Body of pancreas (tissue), 4 donors: ENCODE measurements around the gene KIF26A. TPM values are rescaled to one million over a fixed set of nuclear protein-coding genes. Genes with fewer than 3 reads are reported as not detected.

Experiments
- ATAC-seq: fragments of 150-250 bp; one replicate; pipeline ENCODE4 v1.9.1; 2016
- DNase-seq, 4 donors: peaks; one replicate each; pipeline ENCODE4 v3.0.0-alpha.2; 2019
- H3K27ac ChIP-seq, 4 donors: fragments of 200-600 bp; sonication (generic); 1 replicate in 3 of 4; 2 replicates in 1 of 4; pipeline versions ENCODE4 v1.5.1 to v1.6.1; 2016 to 2019; ENCODE audit warnings: mild to moderate bottlenecking in 1 of 4, mixed read lengths in 1 of 4, moderate library complexity in 1 of 4
- H3K27me3 ChIP-seq, 2 donors: fragments of 200-600 bp; sonication (generic); one replicate each; pipeline ENCODE4 v1.6.0; 2016; ENCODE audit warnings: mild to moderate bottlenecking in 1 of 2
- H3K36me3 ChIP-seq, 2 donors: fragments of 200-600 bp; sonication (generic); replicated peaks in 1 of 2; 2 replicates each; pipeline ENCODE4 v1.5.1; 2016; ENCODE audit warnings: low read depth in 2 of 2; ENCODE audit not compliant: insufficient read depth in 1 of 2
- H3K4me1 ChIP-seq: fragments of 200-600 bp; sonication (generic); one replicate; pipeline ENCODE4 v1.6.0; 2016
- H3K4me3 ChIP-seq, 2 donors: fragments of 200-600 bp; sonication (generic); 1 replicate in 1 of 2; 2 replicates in 1 of 2; pipeline ENCODE4 v1.5.1; 2016 to 2019
- H3K9me3 ChIP-seq, 3 donors: fragments of 200-600 bp; sonication (generic); 1 replicate in 2 of 3; 2 replicates in 1 of 3; pipeline ENCODE4 v1.5.1; 2016
- CTCF ChIP-seq, 7 experiments: fragments of 450-650 bp in 4 of 7; fragments of 200-600 bp in 3 of 7; sonication (generic) in 3 of 7; IDR thresholded peaks; one replicate each; pipeline ENCODE4 v1.5.1; 2016 to 2019; ENCODE audit warnings: antibody characterized with exemption in 7 of 7
- POLR2A ChIP-seq, 3 donors: fragments of 450-650 bp; IDR thresholded peaks; one replicate each; pipeline ENCODE4 v1.6.1; 2016; ENCODE audit warnings: antibody characterized with exemption in 3 of 3, mild to moderate bottlenecking in 2 of 3
- WGBS, 2 donors: methylation state at CpG; one replicate each; pipeline ENCODE4 v1.1.5; 2017; 5-methylcytosine and 5-hydroxymethylcytosine counted together
- intact Hi-C: fragments of 100-400 bp; cut with DNase I; formaldehyde crosslinking; loops from one replicate; pipeline ENCODE4 v1.15.1; 2023
- total RNA-seq, 2 donors: library from RNA; depleted of rRNA; stranded (reverse); fragments of >200 nt; gene quantifications; one replicate each; pipeline ENCODE4 v1.1.0, GENCODE V29; 2016

KIF26A gene
- total RNA-seq, 2 donors from 2014 or later: 14.8 to 17.1 TPM

GRCh38 chr14:104099096-104100041 is 39.0 kb upstream of the KIF26A start:
- intact Hi-C loops: no loop called here
- DNase-seq (no peak), ATAC-seq (no peak)

GRCh38 chr14:104100171-104101085 is 38.0 kb upstream of the KIF26A start:
- ATAC-seq: no peak

More at GRCh38 chr14:104099096-104100041, 39.0 kb upstream of the KIF26A start:
- Histone ChIP-seq H3K27ac (no peak overlapping the region), H3K9me3 (no peaks in the 10 kb centered on the region), H3K4me3 (no peak overlapping the region), H3K27me3 (no peaks in the 10 kb centered on the region), H3K4me1 (peaks cover 6% of the 10 kb centered on the region), H3K36me3 (no peaks in the 10 kb centered on the region)
- TF ChIP-seq POLR2A (IDR thresholded peaks at IDR 0.05) (no peak), CTCF (IDR thresholded peaks at IDR 0.05) (no peak)
- WGBS, 2 donors: 60 to 63% methylated on average over 2 to 18 of the region's 26 CpGs

GRCh38 chr14:104101086-104101621 is 37.2 kb upstream of the KIF26A start:
- H3K4me1 ChIP-seq: no peaks in the 10 kb centered on the region
- ATAC-seq: no peak
- no peaks in the 10 kb centered on the region for H3K9me3 ChIP-seq
- no peaks in the 10 kb centered on the region for H3K27me3 ChIP-seq
- H3K4me3 ChIP-seq: no peak overlapping the region
- WGBS, 2 donors: 62% methylated on average over 13 of the region's 16 CpGs; no CpG with 5 or more reads in 1 of the 2 donors
- H3K36me3 ChIP-seq: no peaks in the 10 kb centered on the region
- H3K27ac ChIP-seq: no peak overlapping the region
- no peak for TF ChIP-seq CTCF (IDR thresholded peaks at IDR 0.05)
- no peak for TF ChIP-seq POLR2A (IDR thresholded peaks at IDR 0.05)
- intact Hi-C loops: no loop called here
- DNase-seq: no peak

More at GRCh38 chr14:104100171-104101085, 38.0 kb upstream of the KIF26A start:
- Histone ChIP-seq H3K4me3 (no peak overlapping the region), H3K9me3 (no peaks in the 10 kb centered on the region), H3K27ac (no peak overlapping the region), H3K27me3 (no peaks in the 10 kb centered on the region), H3K36me3 (no peaks in the 10 kb centered on the region), H3K4me1 (no peaks in the 10 kb centered on the region)
- intact Hi-C loops: no loop called here
- TF ChIP-seq CTCF (IDR thresholded peaks at IDR 0.05) (no peak), POLR2A (IDR thresholded peaks at IDR 0.05) (no peak)
- 75 to 83% methylated on average over 6 to 23 of the region's 23 CpGs for WGBS, 2 donors
- DNase-seq: no peak

- Histone ChIP-seq H3K36me3 (no peaks in the 10 kb centered on the region), H3K4me1 (no peaks in the 10 kb centered on the region), H3K9me3 (no peaks in the 10 kb centered on the region), H3K27ac (no peak overlapping the region), H3K4me3 (no peak overlapping the region), H3K27me3 (no peaks in the 10 kb centered on the region)
- intact Hi-C loops: no loop called here
- TF ChIP-seq POLR2A (IDR thresholded peaks at IDR 0.05) (no peak), CTCF (IDR thresholded peaks at IDR 0.05) (no peak)
- DNase-seq: no peak
- no peak for ATAC-seq
- WGBS, 2 donors: 61 to 85% methylated on average over 12 to 16 of the region's 16 CpGs
Measured at GRCh38 chr14:104101651-104102281, 36.6 kb upstream of the KIF26A start.
